Astrocyte (in vitro differentiated cells and primary cell): ENCODE measurements around the gene RAD9B. TPM values are rescaled to one million over a fixed set of nuclear protein-coding genes. Genes with fewer than 3 reads are reported as not detected.

ENCODE experiments used
- DNase-seq: peaks from one replicate; pipeline ENCODE4 v3.0.0-alpha.2; 2010; ENCODE audit warnings: low read depth
- FAIRE-seq: peaks from 2 replicates; lab custom pipeline; 2011; peaks lifted over from hg19 to GRCh38; lab: Jason Lieb, UNC
- H2AFZ ChIP-seq: 2 replicates; pipeline ENCODE4 v1.6.0; 2012; ENCODE audit warnings: low read depth, low read length, inconsistent platforms
- H3K27ac ChIP-seq: 2 replicates; pipeline ENCODE4 v1.5.1; 2011; ENCODE audit warnings: low read depth, low read length, inconsistent platforms
- H3K27me3 ChIP-seq: 2 replicates; pipeline ENCODE4 v1.6.0; 2011; ENCODE audit warnings: low read length, inconsistent platforms; ENCODE audit not compliant: insufficient read depth
- H3K36me3 ChIP-seq: 2 replicates; pipeline ENCODE4 v1.5.1; 2011; ENCODE audit warnings: low read length, inconsistent platforms; ENCODE audit not compliant: insufficient read depth
- H3K4me1 ChIP-seq: 2 replicates; pipeline ENCODE4 v1.5.1; 2011; ENCODE audit warnings: low read length, inconsistent platforms; ENCODE audit not compliant: insufficient read depth
- H3K4me2 ChIP-seq: 2 replicates; pipeline ENCODE4 v1.6.0; 2012; ENCODE audit warnings: low read length, inconsistent platforms
- H3K4me3 ChIP-seq: 2 replicates; pipeline ENCODE4 v1.5.1; 2011; ENCODE audit warnings: low read depth, mild to moderate bottlenecking, low read length, inconsistent platforms; ENCODE audit not compliant: insufficient read depth
- H3K79me2 ChIP-seq: 2 replicates; pipeline ENCODE4 v1.6.0; 2012; ENCODE audit warnings: mild to moderate bottlenecking, low read length, inconsistent platforms; ENCODE audit not compliant: insufficient read depth
- H3K9ac ChIP-seq: 2 replicates; pipeline ENCODE4 v1.6.0; 2012; ENCODE audit warnings: mild to moderate bottlenecking, low read length, inconsistent platforms
- H3K9me3 ChIP-seq: 2 replicates; pipeline ENCODE4 v1.5.1; 2012; ENCODE audit warnings: low read depth, mild to moderate bottlenecking, low read length, inconsistent platforms; ENCODE audit not compliant: insufficient read depth
- H4K20me1 ChIP-seq: 2 replicates; pipeline ENCODE4 v1.6.0; 2012; ENCODE audit warnings: low read length, inconsistent platforms; ENCODE audit not compliant: insufficient read depth
- H3K27ac Mint-ChIP-seq: one replicate; pipeline ENCODE4 v1.8.0; 2021; ENCODE audit warnings: mild to moderate bottlenecking, mixed read lengths; ENCODE audit not compliant: unreplicated experiment
- H3K27me3 Mint-ChIP-seq: one replicate; pipeline ENCODE4 v1.8.0; 2021; ENCODE audit warnings: low read depth, mixed read lengths; ENCODE audit not compliant: unreplicated experiment
- H3K36me3 Mint-ChIP-seq: one replicate; pipeline ENCODE4 v1.8.0; 2021; ENCODE audit warnings: low read depth, mixed read lengths; ENCODE audit not compliant: unreplicated experiment
- H3K4me1 Mint-ChIP-seq: one replicate; pipeline ENCODE4 v1.8.0; 2021; ENCODE audit warnings: low read depth, mixed read lengths; ENCODE audit not compliant: unreplicated experiment
- H3K4me3 Mint-ChIP-seq: one replicate; pipeline ENCODE4 v1.8.0; 2021; ENCODE audit warnings: mild to moderate bottlenecking, moderate library complexity, mixed read lengths; ENCODE audit not compliant: unreplicated experiment
- H3K9me3 Mint-ChIP-seq: one replicate; pipeline ENCODE4 v1.8.0; 2021; ENCODE audit warnings: mild to moderate bottlenecking, mixed read lengths; ENCODE audit not compliant: unreplicated experiment
- EZH2 ChIP-seq: IDR thresholded peaks from 2 replicates; pipeline ENCODE4 v1.6.1; 2012; ENCODE audit warnings: mild to moderate bottlenecking, low read length, inconsistent platforms; ENCODE audit not compliant: insufficient read depth
- total RNA-seq: library from RNA; stranded (reverse); gene quantifications from 2 replicates; pipeline ENCODE4 v1.2.1, GENCODE V29; 2021
- TF ChIP-seq, protein P1 (sequence below): IDR thresholded peaks from 2 replicates; pipeline ENCODE4 v1.5.1; 2011; ENCODE audit warnings: low read depth, mild to moderate bottlenecking, inconsistent platforms, low read length, moderate library complexity; ENCODE audit not compliant: insufficient read depth

The RAD9B gene
- total RNA-seq, 1 donor from 2014 or later: 0.66 TPM

DNA sequence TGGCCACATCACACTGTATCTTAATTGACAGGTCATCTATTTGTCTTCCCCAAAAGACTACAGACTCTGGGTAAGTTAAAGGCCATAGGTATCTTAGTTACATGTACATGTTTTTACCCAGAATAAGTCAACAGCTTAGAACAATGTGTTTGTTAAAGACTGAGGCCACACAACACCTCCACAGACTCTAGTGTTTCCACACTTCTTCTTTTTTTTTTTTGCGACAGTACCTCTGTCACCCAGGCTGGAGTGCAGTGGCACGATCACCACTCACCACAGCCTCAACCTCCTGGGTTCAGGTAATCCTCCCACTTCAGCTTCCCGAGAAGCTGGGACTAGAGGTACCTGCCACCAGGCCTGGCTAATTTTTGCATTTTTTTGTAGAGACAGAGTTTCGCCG lies 35.3 kb upstream of the RAD9B start:
- H3K4me2 ChIP-seq: peak overlapping the region; percentile 87

DNA sequence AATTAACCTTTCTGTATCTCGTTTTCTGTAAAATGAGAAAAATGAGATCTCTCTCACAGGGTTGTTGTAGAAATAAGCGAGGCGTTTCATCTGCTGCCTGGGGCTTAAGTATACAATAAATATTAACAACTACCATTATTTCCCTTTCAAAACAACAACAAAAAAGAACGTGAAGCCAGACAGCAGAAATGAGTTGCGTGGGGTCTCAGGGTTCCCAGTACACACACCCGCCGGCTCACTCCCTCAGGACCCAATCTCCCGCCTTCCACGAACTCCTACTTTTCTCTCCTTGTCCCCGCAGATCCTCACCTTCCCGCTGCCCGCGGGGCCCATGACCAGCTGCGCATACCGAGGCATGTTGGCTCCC lies 34.3 kb upstream of the RAD9B start:
- Histone ChIP-seq H3K4me3 (peak overlapping the region; percentile 96), H3K79me2 (peaks cover 49% of the 10 kb centered on the region), H3K9me3 (no peaks in the 10 kb centered on the region), H3K9ac (peak overlapping the region; percentile 96), H4K20me1 (peaks cover 6% of the 10 kb centered on the region), H2AFZ (peak overlapping the region; percentile 85), H3K27ac (peak overlapping the region; percentile 88), H3K4me2 (peak overlapping the region; percentile 87), H3K4me1 (peaks cover 11% of the 10 kb centered on the region), H3K36me3 (peaks cover 9% of the 10 kb centered on the region), H3K27me3 (no peaks in the 10 kb centered on the region)
- no peaks in the 10 kb centered on the region for H3K36me3 Mint-ChIP-seq
- H3K4me1 Mint-ChIP-seq: peaks cover 2% of the 10 kb centered on the region
- TF ChIP-seq, protein P1, sequence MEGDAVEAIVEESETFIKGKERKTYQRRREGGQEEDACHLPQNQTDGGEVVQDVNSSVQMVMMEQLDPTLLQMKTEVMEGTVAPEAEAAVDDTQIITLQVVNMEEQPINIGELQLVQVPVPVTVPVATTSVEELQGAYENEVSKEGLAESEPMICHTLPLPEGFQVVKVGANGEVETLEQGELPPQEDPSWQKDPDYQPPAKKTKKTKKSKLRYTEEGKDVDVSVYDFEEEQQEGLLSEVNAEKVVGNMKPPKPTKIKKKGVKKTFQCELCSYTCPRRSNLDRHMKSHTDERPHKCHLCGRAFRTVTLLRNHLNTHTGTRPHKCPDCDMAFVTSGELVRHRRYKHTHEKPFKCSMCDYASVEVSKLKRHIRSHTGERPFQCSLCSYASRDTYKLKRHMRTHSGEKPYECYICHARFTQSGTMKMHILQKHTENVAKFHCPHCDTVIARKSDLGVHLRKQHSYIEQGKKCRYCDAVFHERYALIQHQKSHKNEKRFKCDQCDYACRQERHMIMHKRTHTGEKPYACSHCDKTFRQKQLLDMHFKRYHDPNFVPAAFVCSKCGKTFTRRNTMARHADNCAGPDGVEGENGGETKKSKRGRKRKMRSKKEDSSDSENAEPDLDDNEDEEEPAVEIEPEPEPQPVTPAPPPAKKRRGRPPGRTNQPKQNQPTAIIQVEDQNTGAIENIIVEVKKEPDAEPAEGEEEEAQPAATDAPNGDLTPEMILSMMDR: no peak
- TF ChIP-seq EZH2: no peak
- H3K9me3 Mint-ChIP-seq: no peaks in the 10 kb centered on the region
- FAIRE-seq (no peak), DNase-seq (no peak)
- peak overlapping the region; percentile 98 for H3K27ac Mint-ChIP-seq
- peak overlapping the region; percentile 99 for H3K4me3 Mint-ChIP-seq
- H3K27me3 Mint-ChIP-seq: no peaks in the 10 kb centered on the region

More for the DNA sequence above, 35.3 kb upstream of the RAD9B start:
- Mint-ChIP-seq H3K9me3 (no peaks in the 10 kb centered on the region), H3K4me1 (peaks cover 2% of the 10 kb centered on the region), H3K4me3 (peak overlapping the region; percentile 99), H3K27me3 (no peaks in the 10 kb centered on the region), H3K27ac (peak overlapping the region; percentile 34), H3K36me3 (no peaks in the 10 kb centered on the region)
- H3K36me3 ChIP-seq: peaks cover 9% of the 10 kb centered on the region
- no peaks in the 10 kb centered on the region for H3K9me3 ChIP-seq
- H2AFZ ChIP-seq: no peak overlapping the region
- H3K27me3 ChIP-seq: no peaks in the 10 kb centered on the region
- peak overlapping the region; percentile 96 for H3K9ac ChIP-seq
- H3K4me3 ChIP-seq: peak overlapping the region; percentile 96
- H3K79me2 ChIP-seq: peaks cover 53% of the 10 kb centered on the region
- DNase-seq (no peak), FAIRE-seq (no peak)
- peaks cover 6% of the 10 kb centered on the region for H4K20me1 ChIP-seq
- H3K4me1 ChIP-seq: peaks cover 11% of the 10 kb centered on the region
- TF ChIP-seq, protein P1: no peak
- no peak for TF ChIP-seq EZH2
- H3K27ac ChIP-seq: no peak overlapping the region

DNA sequence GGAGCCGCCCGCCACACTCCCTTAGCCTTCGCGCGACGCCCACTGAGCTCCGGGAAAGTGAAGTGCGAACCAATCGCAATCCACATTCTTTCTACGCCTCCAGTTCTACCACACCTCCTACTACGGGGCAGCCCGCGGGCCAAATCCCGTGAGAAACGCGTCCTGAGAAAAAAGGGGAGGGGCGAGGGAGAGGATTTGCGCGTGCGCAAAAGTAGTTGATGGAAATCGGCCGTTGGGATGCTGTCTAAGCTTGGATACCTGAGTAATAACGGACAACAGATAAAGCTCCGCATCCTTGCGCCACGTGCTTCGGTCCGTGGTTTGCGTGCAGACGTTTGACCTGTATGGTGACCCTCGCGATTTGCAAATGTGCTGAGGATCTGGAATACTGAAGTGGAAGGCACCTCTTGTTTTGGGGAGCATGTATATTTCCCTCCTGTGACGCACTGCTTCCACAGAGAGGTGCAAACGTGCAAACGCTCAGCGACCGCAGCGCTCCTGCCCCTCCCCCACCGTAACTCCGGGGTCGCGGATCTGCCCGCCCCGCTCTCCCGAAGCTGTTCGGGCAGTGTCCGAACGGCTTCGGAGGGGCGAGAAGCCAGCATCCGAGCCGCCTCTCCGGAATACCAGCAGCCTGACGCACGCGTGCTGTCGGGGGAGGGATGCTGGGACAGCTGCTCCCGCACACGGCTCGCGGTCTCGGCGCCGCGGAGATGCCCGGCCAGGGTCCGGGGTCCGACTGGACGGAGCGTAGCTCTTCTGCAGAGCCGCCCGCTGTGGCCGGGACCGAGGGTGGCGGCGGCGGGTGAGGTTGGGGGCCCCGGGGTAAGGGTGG lies 33.7 kb upstream of the RAD9B start, which contains the start of the genes FAM216A and GPN3:
Gene FAM216A, plus strand, starts transcription at position 632 of the 835 bp plus-strand sequence. Its CDS starts 31 bp downstream, at position 663.
Gene GPN3, minus strand, starts transcription at position 44 of the 835 bp plus-strand sequence. CDS start 54 bp downstream, outside the sequence.
- Mint-ChIP-seq H3K27ac (peak within 1 kb of the TSS; percentile 98), H3K36me3 (no peaks in the 10 kb centered on the region), H3K9me3 (no peaks in the 10 kb centered on the region), H3K4me1 (peaks cover 2% of the 10 kb centered on the region), H3K27me3 (no peaks in the 10 kb centered on the region), H3K4me3 (peak within 1 kb of the TSS; percentile 99)
- Histone ChIP-seq H3K4me1 (peaks cover 11% of the 10 kb centered on the region), H2AFZ (peak within 1 kb of the TSS; percentile 85), H4K20me1 (peaks cover 6% of the 10 kb centered on the region), H3K4me3 (peak within 1 kb of the TSS; percentile 96), H3K36me3 (peaks cover 6% of the 10 kb centered on the region), H3K9ac (peak within 1 kb of the TSS; percentile 96), H3K9me3 (no peaks in the 10 kb centered on the region), H3K79me2 (peaks cover 45% of the 10 kb centered on the region), H3K27ac (peak within 1 kb of the TSS; percentile 88), H3K4me2 (peak within 1 kb of the TSS; percentile 87), H3K27me3 (no peaks in the 10 kb centered on the region)
- no peak for TF ChIP-seq EZH2
- TF ChIP-seq, protein P1: no peak
- DNase-seq (peak; percentile 96), FAIRE-seq (peak; percentile 17)
